Endothelial cell (in vitro differentiated cells): ENCODE measurements around the gene TCEANC2. TPM values are rescaled to one million over a fixed set of nuclear protein-coding genes. Genes with fewer than 3 reads are reported as not detected.

ENCODE experiments used
- DNase-seq: peaks from one replicate; pipeline ENCODE4 v3.0.0; 2021; ENCODE audit warnings: low spot score
- H3K27ac Mint-ChIP-seq: one replicate; pipeline ENCODE4 v1.8.0; 2021; ENCODE audit warnings: mixed read lengths, inconsistent platforms; ENCODE audit not compliant: unreplicated experiment
- H3K27me3 Mint-ChIP-seq: one replicate; pipeline ENCODE4 v1.8.0; 2021; ENCODE audit warnings: mild to moderate bottlenecking, moderate library complexity, mixed read lengths, inconsistent platforms; ENCODE audit not compliant: unreplicated experiment
- H3K36me3 Mint-ChIP-seq: one replicate; pipeline ENCODE4 v1.8.0; 2021; ENCODE audit warnings: mild to moderate bottlenecking, low read depth, mixed read lengths, inconsistent platforms; ENCODE audit not compliant: unreplicated experiment
- H3K4me1 Mint-ChIP-seq: one replicate; pipeline ENCODE4 v1.8.0; 2021; ENCODE audit warnings: mild to moderate bottlenecking, mixed read lengths, inconsistent platforms; ENCODE audit not compliant: unreplicated experiment
- H3K4me3 Mint-ChIP-seq: one replicate; pipeline ENCODE4 v1.8.0; 2021; ENCODE audit warnings: mild to moderate bottlenecking, mixed read lengths, inconsistent platforms; ENCODE audit not compliant: unreplicated experiment
- H3K9me3 Mint-ChIP-seq: one replicate; pipeline ENCODE4 v1.8.0; 2021; ENCODE audit warnings: mixed read lengths, inconsistent platforms; ENCODE audit not compliant: unreplicated experiment
- CTCF ChIP-seq: fragments of 200-600 bp; sonication (generic); IDR thresholded peaks from one replicate; pipeline ENCODE4 v1.5.0; 2021; ENCODE audit warnings: antibody characterized with exemption; ENCODE audit not compliant: unreplicated experiment
- total RNA-seq: library from RNA; stranded (reverse); fragmentation: NEBNext Ultra II Directional; extraction: Animal tissue kit (Norgen Biotek cat#: 25700); gene quantifications from one replicate; pipeline ENCODE4 v1.2.1, GENCODE V29; 2021; ENCODE audit not compliant: unreplicated experiment

Gene TCEANC2
- total RNA-seq, 1 donor from 2014 or later = 6.3 TPM

- Mint-ChIP-seq H3K4me3 (no peak overlapping the region), H3K27ac (no peak overlapping the region), H3K9me3 (peaks cover 2% of the 10 kb centered on the region), H3K36me3 (peaks cover 7% of the 10 kb centered on the region), H3K4me1 (peaks cover 9% of the 10 kb centered on the region), H3K27me3 (peaks cover 5% of the 10 kb centered on the region)
- DNase-seq = no peak
- no peak for TF ChIP-seq CTCF
These were observed 88.9 kb downstream of the TCEANC2 start for GRCh38 chr1:54142146-54142900.

DNA sequence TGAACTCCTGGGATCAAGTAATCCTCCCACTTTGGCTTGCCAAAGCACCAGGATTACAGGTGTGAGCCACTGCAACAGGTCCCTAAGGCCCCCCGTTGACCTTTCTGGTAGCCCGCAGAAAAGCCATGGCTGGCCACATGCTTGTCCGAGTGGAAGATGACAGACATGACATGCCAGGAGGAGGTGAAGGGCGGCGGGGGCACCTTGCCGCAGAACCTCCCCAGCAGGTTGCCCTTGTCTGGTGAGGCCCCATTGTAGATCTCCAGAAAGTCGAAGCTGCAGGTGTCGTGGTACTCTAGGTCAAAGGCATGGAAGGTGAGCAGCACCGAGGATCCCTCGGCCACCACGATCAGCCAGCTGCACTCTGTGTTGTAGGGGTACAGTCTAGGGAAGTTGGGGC lies 91.0 kb downstream of the TCEANC2 start:
- no peak overlapping the region for H3K27ac Mint-ChIP-seq
- TF ChIP-seq CTCF = no peak
- peaks cover 5% of the 10 kb centered on the region for H3K27me3 Mint-ChIP-seq
- H3K4me3 Mint-ChIP-seq = no peak overlapping the region
- H3K9me3 Mint-ChIP-seq = no peaks in the 10 kb centered on the region
- no peak for DNase-seq
- peaks cover 2% of the 10 kb centered on the region for H3K4me1 Mint-ChIP-seq
- H3K36me3 Mint-ChIP-seq = peaks cover 4% of the 10 kb centered on the region

- Mint-ChIP-seq H3K9me3 (no peaks in the 10 kb centered on the region), H3K4me1 (peaks cover 12% of the 10 kb centered on the region), H3K27me3 (no peaks in the 10 kb centered on the region), H3K27ac (no peak overlapping the region), H3K36me3 (no peaks in the 10 kb centered on the region), H3K4me3 (no peak overlapping the region)
- TF ChIP-seq CTCF = no peak
- no peak for DNase-seq
These were observed 96.3 kb downstream of the TCEANC2 start for GRCh38 chr1:54149734-54150133.

- Mint-ChIP-seq H3K27me3 (no peaks in the 10 kb centered on the region), H3K9me3 (no peaks in the 10 kb centered on the region), H3K27ac (no peak overlapping the region), H3K4me1 (peaks cover 21% of the 10 kb centered on the region), H3K4me3 (no peak overlapping the region), H3K36me3 (no peaks in the 10 kb centered on the region)
- DNase-seq = no peak
- TF ChIP-seq CTCF = no peak
These were observed 97.6 kb downstream of the TCEANC2 start for GRCh38 chr1:54151013-54151412.

DNA sequence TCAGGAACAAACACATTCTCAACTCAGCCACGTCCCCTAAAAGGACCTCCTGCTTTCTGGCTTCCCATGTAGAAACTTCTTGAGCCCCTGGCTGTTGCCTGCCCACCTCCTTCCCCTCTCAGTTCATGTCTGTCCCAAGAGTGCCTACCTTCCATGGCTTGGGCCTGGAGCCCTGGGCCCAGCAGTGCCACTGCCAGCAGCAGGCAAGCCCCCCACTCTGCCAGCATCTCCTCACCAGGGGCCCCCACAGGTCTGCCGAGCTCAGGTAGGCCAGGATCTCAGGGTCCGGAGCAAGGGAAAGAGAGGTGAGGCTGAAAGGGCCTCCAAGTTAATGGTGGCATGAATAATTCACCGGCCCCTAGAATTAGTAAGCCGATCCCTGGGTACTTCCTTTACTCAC lies 99.3 kb downstream of the TCEANC2 start, which contains the start of gene CDCP2:
TSS of gene CDCP2 (minus strand) at position 305 of the 400 bp plus-strand sequence. CDS start at position 227, 78 bp downstream.
- Mint-ChIP-seq H3K4me1 (peaks cover 25% of the 10 kb centered on the region), H3K36me3 (peaks cover 4% of the 10 kb centered on the region), H3K4me3 (no peak within 1 kb of the TSS), H3K9me3 (no peaks in the 10 kb centered on the region), H3K27ac (peak within 1 kb of the TSS; percentile 24), H3K27me3 (no peaks in the 10 kb centered on the region)
- no peak for DNase-seq
- TF ChIP-seq CTCF = no peak
